DND-41 (cell line): Measurements from ENCODE around the gene CDCA3.
"Not testable (repeated sequence)": the region's sequence is repeated elsewhere in the genome, so short reads cannot be mapped to it uniquely, and the experiment has no call there.

Source experiments
- ATAC-seq: fragments of 200-7000 bp; cut with Tn5 transposase; 3 replicates; pipeline ENCODE4 v1.9.1; 2021; ENCODE audit warnings: low read depth; ENCODE audit not compliant: insufficient read depth
- DNase-seq: peaks from one replicate; pipeline ENCODE4 v3.0.0-alpha.2; 2020
- H2AFZ ChIP-seq: 2 replicates; pipeline ENCODE4 v1.6.0; 2012; ENCODE audit warnings: low read depth, low read length
- H3K27ac ChIP-seq: 2 replicates; pipeline ENCODE4 v1.5.1; 2012; ENCODE audit warnings: low read length, inconsistent platforms
- H3K27me3 ChIP-seq: fragments of 200-600 bp; sonication (generic); 2 replicates; pipeline ENCODE4 v1.6.0; 2012; ENCODE audit warnings: low read length, mild to moderate bottlenecking, inconsistent platforms; ENCODE audit not compliant: insufficient read depth, poor library complexity
- H3K36me3 ChIP-seq: 2 replicates; pipeline ENCODE4 v1.5.1; 2012; ENCODE audit warnings: low read length, inconsistent platforms; ENCODE audit not compliant: insufficient read depth
- H3K4me1 ChIP-seq: 2 replicates; pipeline ENCODE4 v1.5.1; 2012; ENCODE audit warnings: mild to moderate bottlenecking, low read length; ENCODE audit not compliant: insufficient read depth
- H3K4me2 ChIP-seq: 2 replicates; pipeline ENCODE4 v1.6.0; 2012; ENCODE audit warnings: mild to moderate bottlenecking, moderate library complexity, low read length, inconsistent platforms; ENCODE audit not compliant: insufficient read depth
- H3K4me3 ChIP-seq, 2 experiments: fragments of 200-600 bp in 1 of 2; shearing (Covaris generic) in 1 of 2; 2 replicates each; pipeline ENCODE4 v1.5.1; 2012 to 2016; ENCODE audit warnings: inconsistent platforms in 2 of 2, low read length in 2 of 2, mild to moderate bottlenecking in 2 of 2, low read depth in 1 of 2, moderate library complexity in 1 of 2
- H3K79me2 ChIP-seq: 2 replicates; pipeline ENCODE4 v1.6.0; 2012; ENCODE audit warnings: low read length, inconsistent platforms; ENCODE audit not compliant: insufficient read depth
- H3K9ac ChIP-seq: 2 replicates; pipeline ENCODE4 v1.6.0; 2012; ENCODE audit warnings: low read depth, mild to moderate bottlenecking, inconsistent platforms, low read length, moderate library complexity
- H3K9me3 ChIP-seq: 2 replicates; pipeline ENCODE4 v1.5.1; 2012; ENCODE audit warnings: low read length, moderate library complexity, mild to moderate bottlenecking, inconsistent platforms; ENCODE audit not compliant: insufficient read depth, severe bottlenecking
- H4K20me1 ChIP-seq: 2 replicates; pipeline ENCODE4 v1.6.0; 2012; ENCODE audit warnings: low read length; ENCODE audit not compliant: insufficient read depth
- EZH2 ChIP-seq: IDR thresholded peaks from 3 replicates; pipeline ENCODE4 v1.6.1; 2012; ENCODE audit warnings: borderline replicate concordance, low read depth, mild to moderate bottlenecking, moderate library complexity, low read length, inconsistent platforms; ENCODE audit not compliant: severe bottlenecking
- TF ChIP-seq, protein P1 (sequence below): IDR thresholded peaks from 2 replicates; pipeline ENCODE4 v1.5.1; 2012; ENCODE audit warnings: borderline replicate concordance, low read length, moderate library complexity, mild to moderate bottlenecking; ENCODE audit not compliant: poor library complexity, severe bottlenecking; ENCODE audit errors: extremely low read depth

Gene CDCA3

DNA sequence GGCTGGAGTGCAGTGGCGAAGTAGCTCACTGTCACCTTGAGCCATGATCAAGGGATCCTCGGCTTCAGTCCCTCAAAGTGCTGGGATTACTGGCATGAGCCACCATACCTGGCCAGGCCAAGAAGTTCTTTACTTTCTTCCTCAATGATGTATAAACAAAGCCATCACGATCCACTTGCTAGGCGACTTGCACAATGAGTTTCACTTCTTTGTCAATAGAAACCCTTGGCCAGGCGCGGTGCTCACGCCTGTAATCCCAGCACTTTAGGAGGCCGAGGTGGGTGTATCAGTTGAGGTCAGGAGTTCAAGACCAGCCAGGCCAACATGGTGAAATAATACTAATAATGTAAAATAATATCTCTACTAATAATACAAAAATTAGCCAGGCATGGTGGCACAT lies 36.4 kb upstream of the CDCA3 start:
- Histone ChIP-seq H3K36me3 (peaks cover 23% of the 10 kb centered on the region), H3K9me3 (no peaks in the 10 kb centered on the region), H3K9ac (no peak overlapping the region), H3K27me3 (no peaks in the 10 kb centered on the region), H3K4me1 (peaks cover 20% of the 10 kb centered on the region), H3K27ac (no peak overlapping the region), H2AFZ (no peak overlapping the region), H3K79me2 (peaks cover 6% of the 10 kb centered on the region; the same call in 1 of the 2 replicates), H4K20me1 (no peaks in the 10 kb centered on the region), H3K4me2 (no peak overlapping the region), H3K4me3 (no peak overlapping the region)
- TF ChIP-seq, protein P1, sequence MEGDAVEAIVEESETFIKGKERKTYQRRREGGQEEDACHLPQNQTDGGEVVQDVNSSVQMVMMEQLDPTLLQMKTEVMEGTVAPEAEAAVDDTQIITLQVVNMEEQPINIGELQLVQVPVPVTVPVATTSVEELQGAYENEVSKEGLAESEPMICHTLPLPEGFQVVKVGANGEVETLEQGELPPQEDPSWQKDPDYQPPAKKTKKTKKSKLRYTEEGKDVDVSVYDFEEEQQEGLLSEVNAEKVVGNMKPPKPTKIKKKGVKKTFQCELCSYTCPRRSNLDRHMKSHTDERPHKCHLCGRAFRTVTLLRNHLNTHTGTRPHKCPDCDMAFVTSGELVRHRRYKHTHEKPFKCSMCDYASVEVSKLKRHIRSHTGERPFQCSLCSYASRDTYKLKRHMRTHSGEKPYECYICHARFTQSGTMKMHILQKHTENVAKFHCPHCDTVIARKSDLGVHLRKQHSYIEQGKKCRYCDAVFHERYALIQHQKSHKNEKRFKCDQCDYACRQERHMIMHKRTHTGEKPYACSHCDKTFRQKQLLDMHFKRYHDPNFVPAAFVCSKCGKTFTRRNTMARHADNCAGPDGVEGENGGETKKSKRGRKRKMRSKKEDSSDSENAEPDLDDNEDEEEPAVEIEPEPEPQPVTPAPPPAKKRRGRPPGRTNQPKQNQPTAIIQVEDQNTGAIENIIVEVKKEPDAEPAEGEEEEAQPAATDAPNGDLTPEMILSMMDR, result no peak
- no peak for TF ChIP-seq EZH2
- DNase-seq (no peak), ATAC-seq (no peak)

DNA sequence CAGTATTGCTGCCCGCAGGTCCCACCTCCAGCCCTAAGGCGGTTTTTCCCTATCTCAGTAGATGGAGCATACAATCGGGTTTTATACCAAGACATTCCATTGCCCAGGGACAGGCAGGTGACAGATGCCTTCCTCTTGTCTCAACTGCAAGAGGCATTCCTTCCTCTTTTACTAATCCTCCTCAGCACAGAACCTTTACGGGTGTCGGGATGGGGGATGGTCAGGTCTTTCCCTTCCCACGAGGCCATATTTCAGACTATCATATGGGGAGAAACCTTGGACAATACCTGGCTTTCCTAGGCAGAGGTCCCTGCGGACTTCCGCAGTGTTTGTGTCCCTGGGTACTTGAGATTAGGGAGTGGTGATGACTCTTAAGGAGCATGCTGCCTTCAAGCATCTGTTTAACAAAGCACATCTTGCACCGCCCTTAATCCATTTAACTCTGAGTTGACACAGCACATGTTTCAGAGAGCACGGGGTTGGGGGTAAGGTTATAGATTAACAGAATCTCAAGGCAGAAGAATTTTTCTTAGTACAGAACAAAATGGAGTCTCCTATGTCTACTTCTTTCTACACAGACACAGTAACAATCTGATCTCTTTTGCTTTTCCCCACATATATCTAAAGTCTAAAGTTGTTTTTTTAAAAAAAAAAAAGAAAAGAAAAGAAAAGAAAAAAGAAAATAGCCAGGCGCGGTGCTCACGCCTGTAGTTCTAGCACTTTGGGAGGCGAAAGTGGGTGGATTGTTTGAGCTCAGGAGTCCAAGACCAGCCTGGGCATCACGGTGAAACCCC lies 35.3 kb upstream of the CDCA3 start:
- not testable (repeated sequence) for H3K4me2 ChIP-seq, DNase-seq, ATAC-seq, H2AFZ ChIP-seq, H3K4me3 ChIP-seq, H3K9me3 ChIP-seq, H4K20me1 ChIP-seq, H3K4me1 ChIP-seq, H3K27ac ChIP-seq, H3K27me3 ChIP-seq, H3K79me2 ChIP-seq, H3K9ac ChIP-seq
- peaks cover 23% of the 10 kb centered on the region for H3K36me3 ChIP-seq

DNA sequence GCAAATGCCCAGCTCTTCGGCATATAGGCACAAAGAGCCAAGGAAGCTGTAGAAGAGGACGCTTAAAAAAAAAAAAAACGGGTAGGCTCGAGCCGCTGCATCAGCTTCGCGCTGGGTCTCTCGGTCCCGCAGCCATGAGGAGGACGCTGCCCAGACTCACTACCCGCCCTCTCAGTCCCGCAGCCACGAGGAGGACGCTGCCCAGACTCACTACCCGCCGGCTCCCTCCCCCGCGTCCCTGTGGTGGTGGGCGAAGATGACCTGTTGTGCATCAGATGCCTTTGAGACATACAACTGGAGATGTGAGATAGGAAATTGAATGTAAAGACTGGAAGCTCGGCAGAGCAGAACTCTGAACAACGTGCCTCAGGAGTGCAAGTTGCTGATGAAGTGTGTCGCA lies 33.5 kb upstream of the CDCA3 start:
- Histone ChIP-seq H2AFZ (no peak overlapping the region), H3K9me3 (no peaks in the 10 kb centered on the region), H3K4me3 (no peak overlapping the region), H4K20me1 (no peaks in the 10 kb centered on the region), H3K27ac (no peak overlapping the region), H3K4me1 (no peaks in the 10 kb centered on the region), H3K9ac (no peak overlapping the region), H3K27me3 (no peaks in the 10 kb centered on the region), H3K79me2 (no peaks in the 10 kb centered on the region), H3K36me3 (peaks cover 23% of the 10 kb centered on the region), H3K4me2 (no peak overlapping the region)
- no peak for DNase-seq
- no peak for TF ChIP-seq EZH2
- ATAC-seq, result no peak

DNA sequence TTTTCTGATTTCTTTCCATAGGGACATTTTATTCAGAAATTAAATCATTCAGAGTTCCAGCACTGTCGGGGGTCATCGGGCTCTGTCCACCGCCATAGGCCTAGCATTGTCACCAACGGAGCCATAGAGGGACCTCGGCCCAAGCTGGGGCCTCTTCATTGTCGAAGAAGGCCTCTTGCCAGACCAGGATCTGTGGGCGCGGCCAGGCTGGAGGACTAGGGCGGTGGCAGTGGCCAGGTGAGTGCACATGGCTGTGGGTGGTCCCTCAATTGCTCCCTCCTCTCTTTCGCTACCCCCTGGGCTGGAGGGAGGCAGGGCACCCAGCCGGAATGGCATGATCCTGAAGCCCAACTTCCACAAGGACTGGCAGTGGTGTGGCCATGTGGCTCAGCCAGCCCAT lies 32.6 kb upstream of the CDCA3 start:
- H4K20me1 ChIP-seq, result no peaks in the 10 kb centered on the region
- no peak overlapping the region for H3K27ac ChIP-seq
- H3K79me2 ChIP-seq, result no peaks in the 10 kb centered on the region
- no peaks in the 10 kb centered on the region for H3K4me1 ChIP-seq
- TF ChIP-seq EZH2, result no peak
- TF ChIP-seq, protein P1, result no peak
- no peak overlapping the region for H2AFZ ChIP-seq
- DNase-seq, result no peak
- no peaks in the 10 kb centered on the region for H3K9me3 ChIP-seq
- no peak overlapping the region for H3K4me2 ChIP-seq
- H3K36me3 ChIP-seq, result peaks cover 23% of the 10 kb centered on the region
- no peak overlapping the region for H3K9ac ChIP-seq
- no peak overlapping the region for H3K4me3 ChIP-seq
- ATAC-seq, result no peak
- no peaks in the 10 kb centered on the region for H3K27me3 ChIP-seq
